ENCODE results near the gene ZFAND3. TPM values are rescaled to one million over a fixed set of nuclear protein-coding genes. Genes with fewer than 3 reads are reported as not detected.

The ZFAND3 gene
- total RNA-seq, 2 experiments from 2014 or later, result 27.5 to 29.2 TPM

GRCh38 chr6:38016824-38017223 is 197.3 kb downstream of the ZFAND3 start:
- ChIA-PET CTCF (interaction anchor here (1.1 to 1.9 kb wide), 4 partner anchors 10 to 477 kb away, joined by 3 to 8 read pairs (median 4); no protein-coding TSS in a partner anchor), POLR2A (no interaction called here)
- no peak for DNase-seq
- H3K36me3 Mint-ChIP-seq (ENCODE audit: low read depth), result no peaks in the 10 kb centered on the region
- H3K4me1 Mint-ChIP-seq (ENCODE audit: low read depth), result peaks cover 2% of the 10 kb centered on the region
- no peak overlapping the region for H3K27ac Mint-ChIP-seq
- ATAC-seq, result no peak
- H3K9me3 Mint-ChIP-seq (ENCODE audit: insufficient read depth), result no peaks in the 10 kb centered on the region
- no peaks in the 10 kb centered on the region for H3K27me3 Mint-ChIP-seq (ENCODE audit: low read depth)
- H3K4me3 Mint-ChIP-seq, result no peak overlapping the region

- ChIA-PET CTCF (no interaction called here), POLR2A (no interaction called here)
- H3K4me1 Mint-ChIP-seq (ENCODE audit: low read depth), result no peaks in the 10 kb centered on the region
- H3K4me3 Mint-ChIP-seq, result no peak overlapping the region
- no peaks in the 10 kb centered on the region for H3K36me3 Mint-ChIP-seq (ENCODE audit: low read depth)
- H3K27me3 Mint-ChIP-seq (ENCODE audit: low read depth), result no peaks in the 10 kb centered on the region
- H3K27ac Mint-ChIP-seq, result no peak overlapping the region
- DNase-seq (peak; percentile 22), ATAC-seq (no peak)
- no peaks in the 10 kb centered on the region for H3K9me3 Mint-ChIP-seq (ENCODE audit: insufficient read depth)
These were observed 199.2 kb downstream of the ZFAND3 start for GRCh38 chr6:38018755-38019165.

- peaks cover 3% of the 10 kb centered on the region for H3K36me3 Mint-ChIP-seq (ENCODE audit: low read depth)
- no peak overlapping the region for H3K27ac Mint-ChIP-seq
- no peak for DNase-seq
- H3K27me3 Mint-ChIP-seq (ENCODE audit: low read depth), result no peaks in the 10 kb centered on the region
- ChIA-PET POLR2A (no interaction called here), CTCF (no interaction called here)
- H3K4me1 Mint-ChIP-seq (ENCODE audit: low read depth), result no peaks in the 10 kb centered on the region
- no peak overlapping the region for H3K4me3 Mint-ChIP-seq
- no peak for ATAC-seq
- peaks cover 3% of the 10 kb centered on the region for H3K9me3 Mint-ChIP-seq (ENCODE audit: insufficient read depth)
These were observed 201.1 kb downstream of the ZFAND3 start for GRCh38 chr6:38020593-38020992.

- Mint-ChIP-seq H3K9me3 (ENCODE audit: insufficient read depth) (peaks cover 3% of the 10 kb centered on the region), H3K4me1 (ENCODE audit: low read depth) (no peaks in the 10 kb centered on the region), H3K4me3 (no peak overlapping the region), H3K27ac (no peak overlapping the region), H3K27me3 (ENCODE audit: low read depth) (no peaks in the 10 kb centered on the region), H3K36me3 (ENCODE audit: low read depth) (peaks cover 3% of the 10 kb centered on the region)
- ChIA-PET CTCF (no interaction called here), POLR2A (no interaction called here)
- DNase-seq (no peak), ATAC-seq (no peak)
These were observed 201.5 kb downstream of the ZFAND3 start for GRCh38 chr6:38021029-38021428.

GRCh38 chr6:38021571-38021970 is 202.0 kb downstream of the ZFAND3 start:
- no peak for DNase-seq
- Mint-ChIP-seq H3K36me3 (ENCODE audit: low read depth) (peaks cover 3% of the 10 kb centered on the region), H3K4me1 (ENCODE audit: low read depth) (no peaks in the 10 kb centered on the region), H3K27ac (no peak overlapping the region), H3K9me3 (ENCODE audit: insufficient read depth) (peaks cover 3% of the 10 kb centered on the region), H3K27me3 (ENCODE audit: low read depth) (no peaks in the 10 kb centered on the region), H3K4me3 (no peak overlapping the region)
- ChIA-PET POLR2A (no interaction called here), CTCF (interaction anchor here (2.8 kb wide), 1 partner anchor 12 kb away, joined by 21 read pairs; no protein-coding TSS in a partner anchor)
- no peak for ATAC-seq

- Mint-ChIP-seq H3K4me3 (no peak overlapping the region), H3K9me3 (ENCODE audit: insufficient read depth) (peaks cover 3% of the 10 kb centered on the region), H3K36me3 (ENCODE audit: low read depth) (peaks cover 3% of the 10 kb centered on the region), H3K27ac (no peak overlapping the region), H3K27me3 (ENCODE audit: low read depth) (no peaks in the 10 kb centered on the region), H3K4me1 (ENCODE audit: low read depth) (peaks cover 6% of the 10 kb centered on the region)
- no peak for ATAC-seq
- POLR2A ChIA-PET, result no interaction called here
- DNase-seq, result no peak
- CTCF ChIA-PET, result interaction anchor here (1.3 to 2.8 kb wide), 3 partner anchors 11 to 471 kb away, joined by 4 to 21 read pairs (median 4); no protein-coding TSS in a partner anchor
These were observed 203.2 kb downstream of the ZFAND3 start for GRCh38 chr6:38022688-38023087.

GRCh38 chr6:38024908-38025307 is 205.4 kb downstream of the ZFAND3 start:
- peaks cover 18% of the 10 kb centered on the region for H3K4me1 Mint-ChIP-seq (ENCODE audit: low read depth)
- H3K36me3 Mint-ChIP-seq (ENCODE audit: low read depth), result peaks cover 8% of the 10 kb centered on the region
- no peak for DNase-seq
- POLR2A ChIA-PET, result no interaction called here
- H3K27me3 Mint-ChIP-seq (ENCODE audit: low read depth), result no peaks in the 10 kb centered on the region
- CTCF ChIA-PET, result interaction anchor here (1.1 to 2.9 kb wide), 3 partner anchors 10 to 469 kb away, joined by 3 to 15 read pairs (median 4); no protein-coding TSS in a partner anchor
- peaks cover 3% of the 10 kb centered on the region for H3K9me3 Mint-ChIP-seq (ENCODE audit: insufficient read depth)
- ATAC-seq, result no peak
- no peak overlapping the region for H3K4me3 Mint-ChIP-seq
- H3K27ac Mint-ChIP-seq, result no peak overlapping the region

- ChIA-PET POLR2A (no interaction called here), CTCF (interaction anchor here (1.1 to 2.9 kb wide), 3 partner anchors 9 to 468 kb away, joined by 3 to 15 read pairs (median 4); no protein-coding TSS in a partner anchor)
- Mint-ChIP-seq H3K27ac (no peak overlapping the region), H3K27me3 (ENCODE audit: low read depth) (no peaks in the 10 kb centered on the region), H3K9me3 (ENCODE audit: insufficient read depth) (peaks cover 3% of the 10 kb centered on the region), H3K36me3 (ENCODE audit: low read depth) (peaks cover 10% of the 10 kb centered on the region), H3K4me3 (no peak overlapping the region), H3K4me1 (ENCODE audit: low read depth) (peaks cover 18% of the 10 kb centered on the region)
- DNase-seq, result no peak
- ATAC-seq, result no peak
These were observed 205.9 kb downstream of the ZFAND3 start for GRCh38 chr6:38025451-38025850.

DNA sequence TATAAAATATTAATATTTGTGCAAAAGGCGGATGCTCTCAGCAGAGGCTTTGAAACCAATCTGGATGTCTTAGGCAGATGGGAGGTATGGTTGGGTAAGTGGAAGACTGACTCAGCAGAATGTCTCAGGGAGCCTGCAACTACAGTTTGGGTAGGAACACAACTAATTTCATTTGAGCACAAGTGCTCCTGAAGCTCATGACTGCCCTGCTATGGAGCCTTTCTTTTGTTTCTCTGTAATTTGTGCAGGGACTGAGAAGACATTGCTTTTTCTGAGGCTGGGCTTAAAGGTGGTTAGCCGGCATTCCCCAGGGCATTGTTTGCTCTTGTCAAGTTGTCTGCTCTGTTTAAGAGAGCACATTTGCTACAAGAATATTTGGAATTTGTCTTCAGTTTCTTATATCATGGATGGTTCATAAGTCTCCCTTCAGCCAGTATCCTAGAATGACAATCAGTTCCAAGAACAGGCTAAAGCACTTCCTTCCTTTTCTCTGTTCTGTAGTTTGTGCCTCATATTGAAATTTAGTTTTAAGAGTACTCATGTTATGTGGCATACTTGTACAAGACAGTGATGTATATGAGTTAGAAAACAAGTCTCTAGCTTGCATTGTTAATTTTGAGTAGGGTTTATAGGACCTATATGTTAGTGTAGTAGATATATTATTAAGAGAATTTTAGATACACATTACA is 208.3 kb downstream of the ZFAND3 start:
- Mint-ChIP-seq H3K36me3 (ENCODE audit: low read depth) (peaks cover 11% of the 10 kb centered on the region), H3K27ac (no peak overlapping the region), H3K27me3 (ENCODE audit: low read depth) (no peaks in the 10 kb centered on the region), H3K4me3 (no peak overlapping the region), H3K9me3 (ENCODE audit: insufficient read depth) (peaks cover 3% of the 10 kb centered on the region), H3K4me1 (ENCODE audit: low read depth) (peaks cover 18% of the 10 kb centered on the region)
- ChIA-PET POLR2A (no interaction called here), CTCF (interaction anchor here (0.8 to 1.3 kb wide), 2 partner anchors 11 to 543 kb away, joined by 3 read pairs; no protein-coding TSS in a partner anchor)
- DNase-seq (no peak), ATAC-seq (no peak)

GRCh38 chr6:38030380-38030779 is 210.9 kb downstream of the ZFAND3 start:
- ATAC-seq, result no peak
- ChIA-PET POLR2A (no interaction called here), CTCF (no interaction called here)
- no peak overlapping the region for H3K4me3 Mint-ChIP-seq
- peaks cover 30% of the 10 kb centered on the region for H3K4me1 Mint-ChIP-seq (ENCODE audit: low read depth)
- peaks cover 9% of the 10 kb centered on the region for H3K36me3 Mint-ChIP-seq (ENCODE audit: low read depth)
- no peak for DNase-seq
- no peak overlapping the region for H3K27ac Mint-ChIP-seq
- H3K27me3 Mint-ChIP-seq (ENCODE audit: low read depth), result no peaks in the 10 kb centered on the region
- no peaks in the 10 kb centered on the region for H3K9me3 Mint-ChIP-seq (ENCODE audit: insufficient read depth)

DNA sequence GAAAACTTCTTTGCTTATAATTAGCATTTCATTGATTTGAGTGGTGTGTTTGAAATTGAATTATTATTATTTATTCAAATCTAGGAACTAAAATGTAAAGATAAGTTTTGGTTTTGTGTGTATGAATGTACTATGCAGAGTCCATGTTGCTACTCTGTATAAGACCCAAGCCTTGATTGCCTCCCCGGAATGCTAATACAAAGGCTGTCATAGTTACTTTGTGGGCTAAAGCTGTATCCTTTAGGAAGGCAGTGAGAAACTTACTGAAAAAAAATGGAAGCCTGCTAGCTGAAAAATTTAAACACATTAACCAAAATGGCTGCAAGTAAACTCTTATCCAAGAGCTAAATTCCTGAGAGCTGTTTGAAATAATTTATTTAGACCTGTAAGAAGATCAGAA is 213.3 kb downstream of the ZFAND3 start:
- Mint-ChIP-seq H3K9me3 (ENCODE audit: insufficient read depth) (no peaks in the 10 kb centered on the region), H3K27me3 (ENCODE audit: low read depth) (no peaks in the 10 kb centered on the region), H3K4me3 (no peak overlapping the region), H3K4me1 (ENCODE audit: low read depth) (peaks cover 23% of the 10 kb centered on the region), H3K36me3 (ENCODE audit: low read depth) (peaks cover 11% of the 10 kb centered on the region), H3K27ac (no peak overlapping the region)
- ATAC-seq (no peak), DNase-seq (no peak)
- ChIA-PET POLR2A (no interaction called here), CTCF (interaction anchor here (0.9 to 4.3 kb wide), 8 partner anchors 7 to 650 kb away, joined by 3 to 25 read pairs (median 9); no protein-coding TSS in a partner anchor)

- no peak for DNase-seq
- H3K27ac Mint-ChIP-seq, result no peak overlapping the region
- POLR2A ChIA-PET, result no interaction called here
- H3K4me1 Mint-ChIP-seq (ENCODE audit: low read depth), result peaks cover 16% of the 10 kb centered on the region
- CTCF ChIA-PET, result interaction anchor here (0.8 to 4.3 kb wide), 12 partner anchors 8 to 649 kb away, joined by 3 to 25 read pairs (median 4); no protein-coding TSS in a partner anchor
- H3K9me3 Mint-ChIP-seq (ENCODE audit: insufficient read depth), result no peaks in the 10 kb centered on the region
- H3K27me3 Mint-ChIP-seq (ENCODE audit: low read depth), result no peaks in the 10 kb centered on the region
- ATAC-seq, result no peak
- peaks cover 11% of the 10 kb centered on the region for H3K36me3 Mint-ChIP-seq (ENCODE audit: low read depth)
- no peak overlapping the region for H3K4me3 Mint-ChIP-seq
These were observed 214.0 kb downstream of the ZFAND3 start for GRCh38 chr6:38033442-38033982.

Data from activated CD8-positive, alpha-beta T cell treated with anti-CD3 and anti-CD28 coated beads, Interleukin-2, amount 10 ng/mL, durations not matched to agents 7 days and 5 days (primary cell).